Measurements from ENCODE around the gene TNPO1.

The TNPO1 gene

GRCh38 chr5:72815580-72816283, 729 bp upstream of the TNPO1 start:
- CTCF ChIA-PET: no interaction called here
- no peaks in the 10 kb centered on the region for H3K9me3 ChIP-seq (ENCODE audit: control insufficient read depth, insufficient read depth, low read depth, low read length)
- POLR2A ChIA-PET: interaction anchor here (2.1 kb wide), 1 partner anchor 34 kb away, joined by 9 read pairs; no protein-coding TSS in a partner anchor
- H3K36me3 ChIP-seq (ENCODE audit: control insufficient read depth in 2 of 2, insufficient read depth in 1 of 2, low read length in 2 of 2): no peaks in the 10 kb centered on the region
- TF ChIP-seq ZNF133 (tag by site-specific recombination; IDR thresholded peaks at IDR 0.05) (peak; percentile 80; the same call in 1 of the 2 replicates), ZNF501 (tag by site-specific recombination; IDR thresholded peaks at IDR 0.05) (no peak), ZNF707 (tag by site-specific recombination; IDR thresholded peaks at IDR 0.05) (no peak), PRDM6 (tag by site-specific recombination; IDR thresholded peaks at IDR 0.05) (no peak), KLF7 (tag by site-specific recombination; IDR thresholded peaks at IDR 0.05; ENCODE audit: borderline replicate concordance) (no peak), ZNF426 (tag by site-specific recombination; IDR thresholded peaks at IDR 0.05) (no peak), KLF10 (tag by site-specific recombination; IDR thresholded peaks at IDR 0.05) (no peak), YY1 (tag by site-specific recombination; IDR thresholded peaks at IDR 0.05) (0 out of 2 replicates have a peak, but pooled peaks have one; percentile 54), ZNF416 (tag by site-specific recombination; IDR thresholded peaks at IDR 0.05) (no peak), ZNF391 (tag by site-specific recombination; IDR thresholded peaks at IDR 0.05; ENCODE audit: borderline replicate concordance, low read depth) (no peak), ZNF610 (tag by site-specific recombination; IDR thresholded peaks at IDR 0.05; ENCODE audit: borderline replicate concordance) (0 out of 2 replicates have a peak, but pooled peaks have one; percentile 26), ZNF488 (tag by site-specific recombination; IDR thresholded peaks at IDR 0.05) (no peak), ZFP37 (tag by site-specific recombination; IDR thresholded peaks at IDR 0.05) (no peak; the same call in 1 of the 2 replicates), YY2 (tag by site-specific recombination; IDR thresholded peaks at IDR 0.05) (0 out of 2 replicates have a peak, but pooled peaks have one; percentile 14), ZNF629 (tag by site-specific recombination; IDR thresholded peaks at IDR 0.05) (no peak), ZNF350 (tag by site-specific recombination; IDR thresholded peaks at IDR 0.05) (no peak), ZNF223 (tag by site-specific recombination; IDR thresholded peaks at IDR 0.05) (0 out of 2 replicates have a peak, but pooled peaks have one; percentile 38), ZNF660 (tag by site-specific recombination; IDR thresholded peaks at IDR 0.05) (no peak), ZEB2 (tag by site-specific recombination; IDR thresholded peaks at IDR 0.05) (no peak), ZNF169 (tag by site-specific recombination; IDR thresholded peaks at IDR 0.05) (no peak), ZNF121 (tag by site-specific recombination; IDR thresholded peaks at IDR 0.05) (no peak), KLF17 (tag by site-specific recombination; IDR thresholded peaks at IDR 0.05) (no peak), ZNF302 (tag by site-specific recombination; IDR thresholded peaks at IDR 0.05; ENCODE audit: low read depth) (no peak), BCL11B (tag by site-specific recombination; IDR thresholded peaks at IDR 0.05; ENCODE audit: low read depth) (no peak), MYNN (tag by site-specific recombination; IDR thresholded peaks at IDR 0.05; ENCODE audit: borderline replicate concordance) (no peak), TRIM28 (IDR thresholded peaks at IDR 0.05; ENCODE audit: borderline replicate concordance, low read length) (no peak), ZFP3 (tag by site-specific recombination; IDR thresholded peaks at IDR 0.05; ENCODE audit: low read depth) (no peak), ZNF549 (tag by site-specific recombination; IDR thresholded peaks at IDR 0.05) (no peak), ZNF202 (tag by site-specific recombination; IDR thresholded peaks at IDR 0.05; ENCODE audit: borderline replicate concordance) (no peak), ZNF623 (tag by site-specific recombination; IDR thresholded peaks at IDR 0.05) (0 out of 2 replicates have a peak, but pooled peaks have one; percentile 18), ZNF777 (tag by site-specific recombination; IDR thresholded peaks at IDR 0.05; ENCODE audit: borderline replicate concordance) (no peak), OVOL3 (tag by site-specific recombination; IDR thresholded peaks at IDR 0.05) (no peak), PATZ1 (tag by site-specific recombination; IDR thresholded peaks at IDR 0.05) (no peak), ZNF335 (tag by site-specific recombination; conservative IDR thresholded peaks at IDR 0.05) (peak; percentile 9; the same call in 1 of the 2 replicates)
- peak overlapping the region; percentile 83 for H3K4me3 ChIP-seq (ENCODE audit: low read depth, low read length)
- peak overlapping the region; percentile 99 for H3K27ac ChIP-seq (ENCODE audit: extremely low read depth, low read depth, low read length)
- peaks cover 8% of the 10 kb centered on the region for H3K4me1 ChIP-seq (ENCODE audit: control insufficient read depth, insufficient read depth, low read length)
